Mesenchymal stem cell (in vitro differentiated cells and primary cell): ENCODE results near the gene INPP5A.
A peak's percentile ranks its signal among the peaks of the same experiment; 100 is the strongest.

Experiments
- DNase-seq: peaks from one replicate; pipeline ENCODE4 v3.0.0-alpha.2; 2013
- H2AFZ ChIP-seq: one replicate; pipeline ENCODE4 v1.6.1; 2013; ENCODE audit warnings: low read depth, mild to moderate bottlenecking, control low read depth, inconsistent platforms, low read length, moderate library complexity
- H2AK5ac ChIP-seq: 2 replicates; pipeline ENCODE4 v1.6.1; 2013; ENCODE audit warnings: low read length, moderate library complexity, mild to moderate bottlenecking, inconsistent platforms; ENCODE audit not compliant: severe bottlenecking
- H2BK120ac ChIP-seq: one replicate; pipeline ENCODE4 v1.6.1; 2013; ENCODE audit warnings: low read depth, mild to moderate bottlenecking, inconsistent platforms, low read length, moderate library complexity
- H2BK12ac ChIP-seq, 2 experiments: one replicate each; pipeline ENCODE4 v1.6.1; 2013; ENCODE audit warnings: inconsistent platforms in 2 of 2, low read length in 2 of 2, mild to moderate bottlenecking in 2 of 2, moderate library complexity in 2 of 2, control low read depth in 1 of 2
- H2BK15ac ChIP-seq: one replicate; pipeline ENCODE4 v1.6.1; 2013; ENCODE audit warnings: mild to moderate bottlenecking, low read depth, inconsistent platforms; ENCODE audit not compliant: poor library complexity, severe bottlenecking
- H2BK5ac ChIP-seq: 2 replicates; pipeline ENCODE4 v1.6.1; 2013; ENCODE audit warnings: low read depth, mild to moderate bottlenecking, low read length, control low read depth, inconsistent platforms; ENCODE audit not compliant: poor library complexity, severe bottlenecking
- H3K14ac ChIP-seq, 2 experiments: one replicate each; pipeline ENCODE4 v1.6.1; 2013; ENCODE audit warnings: inconsistent platforms in 2 of 2, low read length in 2 of 2, control low read depth in 1 of 2, mild to moderate bottlenecking in 1 of 2, moderate library complexity in 1 of 2
- H3K18ac ChIP-seq, 2 experiments: one replicate each; pipeline ENCODE4 v1.6.1; 2013; ENCODE audit warnings: inconsistent platforms in 2 of 2, low read length in 2 of 2, control low read depth in 1 of 2, low read depth in 1 of 2, mild to moderate bottlenecking in 1 of 2
- H3K23ac ChIP-seq, 2 experiments: one replicate each; pipeline ENCODE4 v1.6.1; 2013; ENCODE audit warnings: inconsistent platforms in 2 of 2, low read length in 2 of 2, mild to moderate bottlenecking in 2 of 2, moderate library complexity in 2 of 2, control low read depth in 1 of 2
- H3K27ac ChIP-seq: 2 replicates; pipeline ENCODE4 v1.5.1; 2013; ENCODE audit warnings: mild to moderate bottlenecking, moderate library complexity, low read length, control low read depth, inconsistent platforms; ENCODE audit not compliant: poor library complexity, severe bottlenecking
- H3K27me3 ChIP-seq, 2 experiments: 2 replicates each; pipeline versions ENCODE4 v1.6.1 to v1.7.0; 2013; ENCODE audit warnings: low read length in 2 of 2, mild to moderate bottlenecking in 2 of 2, moderate library complexity in 2 of 2, control low read depth in 1 of 2, inconsistent platforms in 1 of 2; ENCODE audit not compliant: control insufficient read depth in 1 of 2, insufficient read depth in 1 of 2
- H3K36me3 ChIP-seq, 2 experiments: 2 replicates each; pipeline versions ENCODE4 v1.6.1 to v1.7.0; 2013; ENCODE audit warnings: low read length in 2 of 2, control low read depth in 1 of 2, inconsistent platforms in 1 of 2, low read depth in 1 of 2, mild to moderate bottlenecking in 1 of 2; ENCODE audit not compliant: insufficient read depth in 2 of 2, control insufficient read depth in 1 of 2
- H3K4ac ChIP-seq, 2 experiments: one replicate each; pipeline ENCODE4 v1.6.1; 2013; ENCODE audit warnings: inconsistent platforms in 2 of 2, low read length in 2 of 2, mild to moderate bottlenecking in 2 of 2, moderate library complexity in 2 of 2, control low read depth in 1 of 2, low read depth in 1 of 2
- H3K4me1 ChIP-seq: 2 replicates; pipeline ENCODE4 v1.6.1; 2013; ENCODE audit warnings: low read depth, low read length, control low read depth; ENCODE audit not compliant: control insufficient read depth, insufficient read depth
- H3K4me2 ChIP-seq: 2 replicates; pipeline ENCODE4 v1.6.1; 2013; ENCODE audit warnings: low read length, mild to moderate bottlenecking, inconsistent platforms; ENCODE audit not compliant: poor library complexity, severe bottlenecking
- H3K4me3 ChIP-seq, 2 experiments: 2 replicates each; pipeline versions ENCODE4 v1.5.1 to v1.7.0; 2013; ENCODE audit warnings: low read length in 2 of 2, mild to moderate bottlenecking in 2 of 2, control low read depth in 1 of 2, low read depth in 1 of 2; ENCODE audit not compliant: insufficient read depth in 1 of 2
- H3K79me1 ChIP-seq: replicated peaks from 2 replicates; pipeline ENCODE4 v1.6.1; 2013; ENCODE audit warnings: mild to moderate bottlenecking, control low read depth, low read length, inconsistent platforms; ENCODE audit not compliant: poor library complexity, severe bottlenecking
- H3K9ac ChIP-seq: 2 replicates; pipeline ENCODE4 v1.7.0; 2013; ENCODE audit warnings: mild to moderate bottlenecking, low read length, moderate library complexity
- H3K9me3 ChIP-seq: 2 replicates; pipeline ENCODE4 v1.7.0; 2013; ENCODE audit warnings: mild to moderate bottlenecking, low read length; ENCODE audit not compliant: control insufficient read depth
- H4K8ac ChIP-seq: one replicate; pipeline ENCODE4 v1.6.1; 2013; ENCODE audit warnings: inconsistent platforms, mild to moderate bottlenecking, low read length, moderate library complexity
- H4K91ac ChIP-seq: one replicate; pipeline ENCODE4 v1.6.1; 2013; ENCODE audit warnings: mild to moderate bottlenecking, low read length, inconsistent platforms
- WGBS: methylation state at CpG from one replicate; pipeline ENCODE4 v1.1.7; 2013; ENCODE audit warnings: mixed read lengths; 5-methylcytosine and 5-hydroxymethylcytosine counted together

INPP5A gene

DNA sequence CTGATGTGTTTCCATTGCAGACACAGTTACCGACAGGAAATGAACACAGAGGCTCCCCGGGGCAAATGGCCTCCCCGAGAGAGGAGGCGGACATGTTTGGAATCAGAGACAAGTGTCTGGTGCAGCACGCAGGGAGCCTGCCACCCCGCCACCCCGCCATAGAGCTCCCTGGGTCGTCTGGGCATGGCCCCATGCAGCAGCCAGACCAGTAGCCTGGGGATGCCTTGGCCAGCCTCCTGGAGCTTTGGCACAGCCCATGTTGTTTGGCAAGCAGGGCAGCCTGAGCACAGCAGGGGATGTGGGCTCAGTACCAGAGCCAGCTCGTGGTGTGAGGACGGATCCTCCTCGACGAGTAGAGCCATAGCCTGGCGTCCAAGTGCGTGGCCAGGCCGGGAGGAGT lies 167.6 kb downstream of the INPP5A start:
- Histone ChIP-seq H3K23ac (no peak overlapping the region), H2AK5ac (no peak overlapping the region), H3K18ac (no peak overlapping the region), H2BK15ac (no peak overlapping the region), H3K9ac (no peak overlapping the region), H4K8ac (no peak overlapping the region), H2AFZ (no peak overlapping the region), H3K27me3 (no peaks in the 10 kb centered on the region), H2BK120ac (no peak overlapping the region), H3K36me3 (peaks cover 13 to 69% of the 10 kb centered on the region in 2 experiments), H2BK12ac (no peak overlapping the region), H4K91ac (peak overlapping the region; percentile 15), H3K4me3 (no peak overlapping the region), H3K79me1 (peaks cover 38% of the 10 kb centered on the region), H2BK5ac (no peak overlapping the region), H3K27ac (no peak overlapping the region), H3K4me1 (peaks cover 27% of the 10 kb centered on the region), H3K4me2 (no peak overlapping the region), H3K9me3 (peaks cover 18% of the 10 kb centered on the region), H3K14ac (no peak overlapping the region), H3K4ac (no peak overlapping the region)
- 99% methylated on average over 15 of the region's 15 CpGs for WGBS
- DNase-seq = no peak

- Histone ChIP-seq H3K36me3 (peaks cover 16 to 77% of the 10 kb centered on the region in 2 experiments), H2AFZ (no peak overlapping the region), H2BK15ac (no peak overlapping the region), H2BK12ac (no peak overlapping the region), H3K4me2 (no peak overlapping the region), H4K8ac (no peak overlapping the region), H3K14ac (no peak overlapping the region), H3K23ac (no peak overlapping the region), H3K27ac (no peak overlapping the region), H3K18ac (no peak overlapping the region), H2BK5ac (no peak overlapping the region), H3K9me3 (peaks cover 18% of the 10 kb centered on the region), H3K4me1 (peaks cover 25% of the 10 kb centered on the region), H3K4me3 (no peak overlapping the region), H2BK120ac (no peak overlapping the region), H3K27me3 (no peaks in the 10 kb centered on the region), H3K9ac (no peak overlapping the region), H3K4ac (no peak overlapping the region), H4K91ac (no peak overlapping the region), H3K79me1 (peaks cover 37% of the 10 kb centered on the region), H2AK5ac (no peak overlapping the region)
- DNase-seq = no peak
- no CpG with 5 or more reads among the region's 1 CpG for WGBS
These were observed 168.4 kb downstream of the INPP5A start for GRCh38 chr10:132705943-132706342.

DNA sequence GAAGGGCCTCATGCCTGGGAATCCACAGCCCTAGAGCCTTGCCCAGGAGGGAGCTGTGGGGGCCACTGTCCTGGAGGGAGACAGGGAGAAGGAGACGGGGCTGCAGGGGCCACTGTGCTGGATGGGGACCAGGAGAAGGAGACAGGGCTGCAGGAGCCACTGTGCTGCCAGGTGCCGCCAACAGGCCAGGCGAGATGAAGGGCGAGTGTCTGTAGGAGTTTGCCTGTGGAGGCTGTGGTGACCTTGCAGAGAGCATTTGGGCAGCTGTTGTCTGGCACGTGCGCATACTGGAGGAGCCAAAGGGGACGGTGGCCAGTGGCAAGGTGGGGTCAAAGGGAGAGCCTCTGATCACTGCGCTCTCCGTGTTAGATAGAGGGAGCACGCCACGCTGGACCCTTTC lies 169.1 kb downstream of the INPP5A start:
- H4K91ac ChIP-seq = no peak overlapping the region
- 94% methylated on average over 10 of the region's 11 CpGs for WGBS

GRCh38 chr10:132707121-132707775 lies 169.7 kb downstream of the INPP5A start:
- WGBS = 95% methylated on average over 13 of the region's 14 CpGs
- no peak overlapping the region for H3K27ac ChIP-seq
- no peak overlapping the region for H4K8ac ChIP-seq
- H3K18ac ChIP-seq = no peak overlapping the region
- H3K4ac ChIP-seq = no peak overlapping the region
- no peaks in the 10 kb centered on the region for H3K27me3 ChIP-seq
- H3K36me3 ChIP-seq = peaks cover 20 to 81% of the 10 kb centered on the region in 2 experiments
- no peak overlapping the region for H2BK5ac ChIP-seq
- H3K14ac ChIP-seq = no peak overlapping the region
- no peak overlapping the region for H2BK12ac ChIP-seq
- no peak overlapping the region for H3K4me3 ChIP-seq
- H2BK15ac ChIP-seq = no peak overlapping the region
- peaks cover 28% of the 10 kb centered on the region for H3K79me1 ChIP-seq
- H2BK120ac ChIP-seq = no peak overlapping the region
- no peak overlapping the region for H2AK5ac ChIP-seq
- peaks cover 19% of the 10 kb centered on the region for H3K4me1 ChIP-seq
- H4K91ac ChIP-seq = no peak overlapping the region
- H3K4me2 ChIP-seq = no peak overlapping the region
- H3K9me3 ChIP-seq = peaks cover 18% of the 10 kb centered on the region
- H2AFZ ChIP-seq = no peak overlapping the region
- no peak overlapping the region for H3K9ac ChIP-seq
- no peak overlapping the region for H3K23ac ChIP-seq
- DNase-seq = no peak

More for the DNA sequence above, 169.1 kb downstream of the INPP5A start:
- no peak overlapping the region for H3K4me3 ChIP-seq
- no peak for DNase-seq
- no peak overlapping the region for H3K27ac ChIP-seq
- H3K27me3 ChIP-seq = no peaks in the 10 kb centered on the region
- H3K4me2 ChIP-seq = no peak overlapping the region
- no peak overlapping the region for H2BK5ac ChIP-seq
- no peak overlapping the region for H2BK15ac ChIP-seq
- no peak overlapping the region for H2AK5ac ChIP-seq
- H3K14ac ChIP-seq = no peak overlapping the region
- H3K18ac ChIP-seq = no peak overlapping the region
- H4K8ac ChIP-seq = no peak overlapping the region
- peaks cover 19% of the 10 kb centered on the region for H3K4me1 ChIP-seq
- H2AFZ ChIP-seq = no peak overlapping the region
- no peak overlapping the region for H2BK12ac ChIP-seq
- no peak overlapping the region for H2BK120ac ChIP-seq
- no peak overlapping the region for H3K23ac ChIP-seq
- H3K9me3 ChIP-seq = peaks cover 18% of the 10 kb centered on the region
- peaks cover 16 to 77% of the 10 kb centered on the region in 2 experiments for H3K36me3 ChIP-seq
- no peak overlapping the region for H3K9ac ChIP-seq
- H3K79me1 ChIP-seq = peaks cover 29% of the 10 kb centered on the region
- no peak overlapping the region for H3K4ac ChIP-seq
